H1 (cell line): Measurements from ENCODE around the gene ACAD11. TPM values are rescaled to one million over a fixed set of nuclear protein-coding genes. Genes with fewer than 3 reads are reported as not detected.

Experiments
- CTCF ChIA-PET: fragments of 300-600 bp; sonication (Branson Sonifier 250); formaldehyde crosslinking; loops from one replicate; lab custom pipeline; 2021; ENCODE audit not compliant: partially characterized antibody; lab: Charles Lee
- POLR2A ChIA-PET: fragments of 300-600 bp; sonication (Branson Sonifier 250); formaldehyde crosslinking; loops from one replicate; lab custom pipeline; 2021; ENCODE audit warnings: inconsistent platforms; ENCODE audit not compliant: partially characterized antibody; lab: Charles Lee
- DNase-seq, 2 experiments: peaks; one replicate each; pipeline versions ENCODE4 v3.0.0 to v3.0.0-alpha.2; 2010 to 2022; ENCODE audit warnings: low spot score in 2 of 2, low read depth in 1 of 2, mixed read lengths in 1 of 2
- FAIRE-seq: peaks from 2 replicates; lab custom pipeline; 2011; peaks lifted over from hg19 to GRCh38; lab: Jason Lieb, UNC
- H2AFZ ChIP-seq: 2 replicates; pipeline ENCODE4 v1.8.1; 2012; ENCODE audit warnings: low read length, inconsistent platforms
- H2AK5ac ChIP-seq: 2 replicates; pipeline ENCODE4 v1.6.1; 2013; ENCODE audit warnings: low read depth, low read length
- H2BK120ac ChIP-seq: replicated peaks from 2 replicates; pipeline ENCODE3; 2013; ENCODE audit warnings: low read depth, low read length, inconsistent platforms
- H2BK12ac ChIP-seq: 2 replicates; pipeline ENCODE4 v1.6.1; 2013; ENCODE audit warnings: low read depth, low read length
- H2BK15ac ChIP-seq: 2 replicates; pipeline ENCODE4 v1.6.1; 2013; ENCODE audit warnings: low read length
- H2BK20ac ChIP-seq: 2 replicates; pipeline ENCODE4 v1.6.1; 2013; ENCODE audit warnings: low read length
- H2BK5ac ChIP-seq: 2 replicates; pipeline ENCODE4 v1.6.1; 2013; ENCODE audit warnings: low read depth, low read length
- H3K14ac ChIP-seq: 2 replicates; pipeline ENCODE4 v1.6.1; 2013; ENCODE audit warnings: inconsistent platforms; ENCODE audit not compliant: insufficient read length
- H3K18ac ChIP-seq: 2 replicates; pipeline ENCODE4 v1.6.1; 2013; ENCODE audit warnings: low read length; ENCODE audit errors: extremely low read depth
- H3K23ac ChIP-seq: 2 replicates; pipeline ENCODE4 v1.6.1; 2013; ENCODE audit warnings: inconsistent platforms; ENCODE audit not compliant: insufficient read length
- H3K23me2 ChIP-seq: 2 replicates; pipeline ENCODE4 v1.6.1; 2013; ENCODE audit warnings: low read depth, low read length
- H3K27ac ChIP-seq: 2 replicates; pipeline ENCODE4 v1.6.1; 2011; ENCODE audit warnings: low read depth, low read length, inconsistent platforms
- H3K27me3 ChIP-seq, 4 experiments: replicated peaks in 1 of 4; 1 replicate in 1 of 4; 2 replicates in 3 of 4; pipeline versions ENCODE4 v1.6.1 to v1.8.1; 2011 to 2013; ENCODE audit warnings: low read length in 3 of 4, mild to moderate bottlenecking in 3 of 4, inconsistent platforms in 2 of 4, mixed read lengths in 2 of 4, moderate library complexity in 1 of 4; ENCODE audit not compliant: control insufficient read depth in 3 of 4, insufficient read depth in 3 of 4; ENCODE audit errors: extremely low read depth in 1 of 4
- H3K36me3 ChIP-seq, 4 experiments: 2 replicates each; pipeline versions ENCODE4 v1.6.1 to v1.8.1; 2011 to 2013; ENCODE audit warnings: mild to moderate bottlenecking in 4 of 4, low read length in 3 of 4, moderate library complexity in 2 of 4, control low read depth in 1 of 4, inconsistent platforms in 1 of 4; ENCODE audit not compliant: insufficient read depth in 4 of 4, control insufficient read depth in 2 of 4
- H3K4ac ChIP-seq: replicated peaks from 2 replicates; pipeline ENCODE3; 2013; ENCODE audit warnings: low read length, low read depth, mixed read lengths, inconsistent platforms; ENCODE audit not compliant: insufficient read length
- H3K4me1 ChIP-seq, 4 experiments: replicated peaks in 1 of 4; 1 replicate in 1 of 4; 2 replicates in 3 of 4; pipeline versions ENCODE4 v1.6.1 to v1.8.1; 2011 to 2013; ENCODE audit warnings: low read length in 3 of 4, inconsistent platforms in 2 of 4, mixed read lengths in 1 of 4; ENCODE audit not compliant: insufficient read depth in 4 of 4, control insufficient read depth in 3 of 4
- H3K4me2 ChIP-seq, 2 experiments: 2 replicates each; pipeline versions ENCODE4 v1.6.1 to v1.8.1; 2011 to 2013; ENCODE audit warnings: low read depth in 2 of 2, low read length in 2 of 2, control low read depth in 1 of 2, inconsistent platforms in 1 of 2, mild to moderate bottlenecking in 1 of 2; ENCODE audit not compliant: insufficient read depth in 1 of 2
- H3K4me3 ChIP-seq, 4 experiments: fragments of 200-600, 300-600 bp in 1 of 4; sonication (generic), shearing (Covaris generic), sonication (Bioruptor Twin) in 1 of 4; 2 replicates each; pipeline versions ENCODE4 v1.5.1 to v1.8.1; 2011 to 2016; ENCODE audit warnings: low read length in 4 of 4, low read depth in 3 of 4, control low read depth in 2 of 4, inconsistent platforms in 2 of 4, mild to moderate bottlenecking in 2 of 4, mixed read lengths in 1 of 4, moderate library complexity in 1 of 4; ENCODE audit not compliant: insufficient read depth in 2 of 4; ENCODE audit errors: extremely low read depth in 1 of 4
- H3K56ac ChIP-seq: replicated peaks from 2 replicates; pipeline ENCODE3; 2013; ENCODE audit warnings: low read depth, mild to moderate bottlenecking, mixed read lengths, low read length, inconsistent platforms; ENCODE audit not compliant: insufficient read length
- H3K79me1 ChIP-seq: 2 replicates; pipeline ENCODE4 v1.6.1; 2013; ENCODE audit warnings: low read depth, low read length, control low read depth
- H3K79me2 ChIP-seq, 2 experiments: 2 replicates each; pipeline versions ENCODE4 v1.6.1 to v1.8.1; 2012 to 2013; ENCODE audit warnings: low read length in 2 of 2, mild to moderate bottlenecking in 2 of 2, inconsistent platforms in 1 of 2; ENCODE audit not compliant: insufficient read depth in 2 of 2, control insufficient read depth in 1 of 2
- H3K9ac ChIP-seq, 4 experiments: replicated peaks in 1 of 4; 1 replicate in 1 of 4; 2 replicates in 3 of 4; pipeline versions ENCODE4 v1.6.1 to v1.8.1; 2011 to 2013; ENCODE audit warnings: low read depth in 3 of 4, low read length in 3 of 4, control low read depth in 2 of 4, mild to moderate bottlenecking in 2 of 4, moderate library complexity in 2 of 4, inconsistent platforms in 1 of 4; ENCODE audit errors: extremely low read depth in 1 of 4
- H3K9me3 ChIP-seq, 2 experiments: 2 replicates each; pipeline versions ENCODE4 v1.6.1 to v1.8.1; 2012 to 2013; ENCODE audit warnings: mild to moderate bottlenecking in 2 of 2, moderate library complexity in 2 of 2, control low read depth in 1 of 2, inconsistent platforms in 1 of 2, low read depth in 1 of 2, low read length in 1 of 2, mixed read lengths in 1 of 2; ENCODE audit not compliant: insufficient read depth in 2 of 2
- H4K20me1 ChIP-seq, 2 experiments: replicated peaks in 1 of 2; 2 replicates each; pipeline versions ENCODE3 to v1.8.1; 2011 to 2013; ENCODE audit warnings: inconsistent platforms in 2 of 2, low read length in 2 of 2, mild to moderate bottlenecking in 1 of 2; ENCODE audit not compliant: insufficient read depth in 2 of 2, control insufficient read depth in 1 of 2
- H4K5ac ChIP-seq: 2 replicates; pipeline ENCODE4 v1.6.1; 2013; ENCODE audit warnings: low read length, low read depth, mixed read lengths, inconsistent platforms; ENCODE audit not compliant: insufficient read length
- H4K8ac ChIP-seq: 2 replicates; pipeline ENCODE4 v1.8.0; 2013; ENCODE audit warnings: mild to moderate bottlenecking, moderate library complexity, low read length, inconsistent platforms; ENCODE audit not compliant: insufficient read depth; ENCODE audit errors: extremely low read depth
- H4K91ac ChIP-seq: replicated peaks from 2 replicates; pipeline ENCODE3; 2013; ENCODE audit warnings: low read length, mixed read lengths, inconsistent platforms; ENCODE audit not compliant: insufficient read length
- CHD1 ChIP-seq: IDR thresholded peaks from 2 replicates; pipeline ENCODE4 v1.6.1; 2012; ENCODE audit warnings: low read depth, low read length, improper control_type of control experiment
- EZH2 ChIP-seq: fragments of 200-600 bp; sonication (generic); IDR thresholded peaks from 2 replicates; pipeline ENCODE4 v1.7.1; 2012; ENCODE audit warnings: low read depth, mild to moderate bottlenecking, moderate library complexity, low read length, inconsistent platforms; ENCODE audit not compliant: severe bottlenecking
- SAP30 ChIP-seq: fragments of 300-600 bp; sonication (generic); IDR thresholded peaks from 2 replicates; pipeline ENCODE4 v1.7.1; 2012; ENCODE audit warnings: low read length, moderate library complexity, mild to moderate bottlenecking, inconsistent platforms; ENCODE audit not compliant: insufficient read depth, insufficient replicate concordance
- SP2 ChIP-seq: IDR thresholded peaks from 2 replicates; pipeline ENCODE4 v1.6.1; 2012; ENCODE audit warnings: mild to moderate bottlenecking, low read length, inconsistent platforms
- whole genome bisulfite sequencing, 2 experiments: shearing (Covaris generic) in 1 of 2; methylation state at CpG; one replicate each; pipeline versions ENCODE4 v1.1.6 to v1.1.7; 2013 to 2015; ENCODE audit warnings: low lambda C conversion rate in 2 of 2, mixed read lengths in 2 of 2, inconsistent platforms in 1 of 2, low coverage in 1 of 2, missing lambda C conversion rate in 1 of 2; ENCODE audit not compliant: insufficient replicate concordance in 2 of 2, insufficient coverage in 1 of 2, insufficient read length in 1 of 2; ENCODE audit errors: extremely low coverage in 1 of 2, missing lambda C conversion rate in 1 of 2; 5-methylcytosine and 5-hydroxymethylcytosine counted together
- polyA plus RNA-seq, 7 experiments: library from polyadenylated mRNA; depleted of rRNA in 3 of 7; stranded (reverse) in 5 of 7; unstranded in 2 of 7; fragments of >200 nt in 5 of 7; fragments of 200-250 nt in 2 of 7; gene quantifications; 1 replicate in 5 of 7; 2 replicates in 1 of 7; 4 replicates in 1 of 7; pipeline versions ENCODE4 v1.2.1 to v1.2.3, GENCODE V29; 2011 to 2013; ENCODE audit warnings: missing spikeins in 2 of 7, mixed read lengths in 2 of 7
- total RNA-seq: library from RNA; stranded (reverse); fragmentation: NEBNext Ultra II Directional; extraction: Animal tissue kit (Norgen Biotek cat#: 25700); gene quantifications from 2 replicates; pipeline ENCODE4 v1.2.1, GENCODE V29; 2021

Gene ACAD11
- total and polyA plus RNA-seq, 2 of the 8 experiments (the other 6 are each of a cell fraction or from before 2014, with no cell fraction given): 5.5 to 11.0 TPM

GRCh38 chr3:132593241-132593946, 66.2 kb downstream of the ACAD11 start:
- no peak overlapping the region for H2BK20ac ChIP-seq
- H4K5ac ChIP-seq: no peak overlapping the region
- H3K23me2 ChIP-seq: no peaks in the 10 kb centered on the region
- TF ChIP-seq SAP30 (no peak), SP2 (no peak), CHD1 (no peak), EZH2 (no peak)
- H2AFZ ChIP-seq: no peak overlapping the region
- no peak for DNase-seq
- H3K9ac ChIP-seq: no peak overlapping the region
- no peak overlapping the region for H4K91ac ChIP-seq
- H3K56ac ChIP-seq: no peak overlapping the region
- H4K8ac ChIP-seq: no peak overlapping the region
- no peaks in the 10 kb centered on the region for H4K20me1 ChIP-seq
- H3K79me2 ChIP-seq: no peaks in the 10 kb centered on the region
- no peak overlapping the region for H3K4me3 ChIP-seq
- no peaks in the 10 kb centered on the region for H3K36me3 ChIP-seq
- H3K79me1 ChIP-seq: no peaks in the 10 kb centered on the region
- H3K4me1 ChIP-seq: no peaks in the 10 kb centered on the region; a peak in 1 of 7 replicates
- H3K4me2 ChIP-seq: no peak overlapping the region
- ChIA-PET CTCF (interaction anchor here (1.2 to 2.2 kb wide), 2 partner anchors 49 to 985 kb away, joined by 4 to 12 read pairs; no protein-coding TSS in a partner anchor), POLR2A (no interaction called here)
- no peak overlapping the region for H3K23ac ChIP-seq
- WGBS, 2 experiments: 82% methylated on average over 1 of the region's 1 CpG; no CpG with 5 or more reads in 1 of the 2 experiments
- H3K14ac ChIP-seq: no peak overlapping the region
- H2BK120ac ChIP-seq: no peak overlapping the region
- H2BK12ac ChIP-seq: no peak overlapping the region
- no peak overlapping the region for H3K4ac ChIP-seq
- H2BK15ac ChIP-seq: no peak overlapping the region
- H3K27ac ChIP-seq: no peak overlapping the region
- H3K9me3 ChIP-seq: no peaks in the 10 kb centered on the region
- H2AK5ac ChIP-seq: no peak overlapping the region
- no peak for FAIRE-seq
- no peak overlapping the region for H2BK5ac ChIP-seq
- H3K27me3 ChIP-seq: no peaks in the 10 kb centered on the region
- H3K18ac ChIP-seq: no peak overlapping the region
